DMS79 (cell line): ENCODE measurements around the gene CYB5B.

Source experiments
- DNase-seq: peaks from one replicate; lab custom pipeline; 2025; lab: John Stamatoyannopoulos, UW

Gene CYB5B

GRCh38 chr16:69486724-69487123 lies 62.3 kb downstream of the CYB5B start:
- no peak for DNase-seq

DNA sequence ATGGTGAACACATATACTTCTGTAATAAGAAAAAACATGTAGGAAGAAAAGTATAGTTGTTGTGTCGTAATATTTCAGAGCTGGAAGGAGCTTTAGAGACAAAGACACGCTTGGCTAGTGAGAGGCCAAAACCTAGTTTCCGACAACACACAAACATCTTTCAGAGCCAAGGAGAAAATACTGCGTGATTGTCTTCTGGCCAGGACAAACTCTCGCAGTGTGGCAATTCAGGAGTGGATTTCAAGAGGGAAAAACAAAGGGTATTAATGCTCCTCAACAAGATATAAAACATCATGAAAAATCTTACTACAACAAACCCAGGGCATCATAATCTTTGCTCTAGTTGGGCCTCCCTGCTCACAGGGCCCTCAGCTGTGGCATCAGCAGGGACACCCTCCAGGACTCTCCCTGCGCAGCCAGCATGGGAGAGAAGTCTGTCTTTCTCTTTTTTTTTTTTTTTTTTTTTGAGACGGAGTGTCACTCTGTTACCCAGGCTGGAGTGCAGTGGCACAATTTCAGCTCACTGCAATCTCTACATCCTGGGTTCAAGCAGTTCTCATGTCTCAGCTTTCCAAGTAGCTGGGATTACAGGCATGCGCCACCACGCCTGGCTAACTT lies 66.4 kb downstream of the CYB5B start:
- peak; percentile 8 for DNase-seq

- DNase-seq = no peak
Measured at GRCh38 chr16:69494991-69495392, 70.6 kb downstream of the CYB5B start.

DNA sequence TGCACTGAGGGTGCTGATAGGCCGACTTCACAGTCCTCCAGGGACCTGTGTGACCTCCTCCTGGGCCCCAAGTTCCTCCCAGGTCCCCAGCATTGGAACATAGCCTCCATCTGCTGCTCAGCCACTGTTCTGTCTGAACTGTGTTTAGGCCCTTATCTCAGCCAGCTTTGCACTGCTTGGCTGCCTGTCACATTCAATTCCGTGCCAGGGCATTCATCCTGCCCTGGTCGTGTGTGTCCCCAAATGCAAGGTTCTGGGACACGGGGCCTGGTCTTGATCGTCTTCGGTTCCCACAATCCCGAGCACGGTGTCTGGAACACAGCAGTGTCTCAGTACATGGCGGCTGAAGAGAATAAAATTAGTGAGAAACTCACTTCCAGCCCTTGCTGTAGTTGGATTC lies 71.4 kb downstream of the CYB5B start:
- no peak for DNase-seq

DNA sequence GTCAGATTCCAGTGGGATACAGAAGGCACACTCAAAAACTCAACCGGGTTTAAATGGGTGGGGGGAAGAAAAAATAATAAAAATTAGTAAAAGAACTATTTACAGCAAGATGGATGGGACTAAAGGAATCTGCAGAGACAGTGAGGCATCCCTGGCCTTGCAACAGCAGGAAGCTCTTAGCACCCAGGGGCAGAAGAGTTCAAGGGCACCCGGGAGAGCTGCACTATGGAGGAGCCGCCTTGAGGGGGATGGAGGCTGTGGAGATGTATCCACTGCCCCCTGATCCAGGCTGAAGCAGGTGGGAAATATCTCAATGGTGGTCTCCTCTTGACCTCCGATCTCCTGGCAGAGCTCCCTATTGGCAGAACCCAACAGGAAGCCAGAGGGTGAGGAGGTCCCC lies 72.0 kb downstream of the CYB5B start:
- no peak for DNase-seq

GRCh38 chr16:69496896-69497295 lies 72.5 kb downstream of the CYB5B start:
- DNase-seq = no peak

- no peak for DNase-seq
Measured at GRCh38 chr16:69497876-69498596, 73.6 kb downstream of the CYB5B start.

DNA sequence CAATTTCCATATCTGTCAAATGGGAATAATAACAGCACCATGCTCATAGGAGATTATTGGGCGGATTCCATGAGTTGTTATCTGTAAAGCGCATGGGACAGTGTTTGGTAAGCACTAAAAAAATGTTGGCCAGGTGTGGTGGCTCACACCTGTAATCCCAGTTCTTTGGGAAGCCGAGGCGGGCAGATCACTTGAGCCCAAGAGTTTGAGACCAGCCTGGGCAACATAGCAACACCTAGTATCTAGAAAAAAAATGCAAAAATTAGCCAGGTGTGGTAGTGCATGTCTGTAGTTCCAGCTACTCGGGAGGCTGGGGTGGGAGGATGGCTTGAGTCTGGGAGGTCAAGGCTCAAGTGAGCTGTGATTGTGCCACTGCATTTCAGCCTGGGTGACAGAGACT lies 74.5 kb downstream of the CYB5B start:
- DNase-seq = no peak

DNA sequence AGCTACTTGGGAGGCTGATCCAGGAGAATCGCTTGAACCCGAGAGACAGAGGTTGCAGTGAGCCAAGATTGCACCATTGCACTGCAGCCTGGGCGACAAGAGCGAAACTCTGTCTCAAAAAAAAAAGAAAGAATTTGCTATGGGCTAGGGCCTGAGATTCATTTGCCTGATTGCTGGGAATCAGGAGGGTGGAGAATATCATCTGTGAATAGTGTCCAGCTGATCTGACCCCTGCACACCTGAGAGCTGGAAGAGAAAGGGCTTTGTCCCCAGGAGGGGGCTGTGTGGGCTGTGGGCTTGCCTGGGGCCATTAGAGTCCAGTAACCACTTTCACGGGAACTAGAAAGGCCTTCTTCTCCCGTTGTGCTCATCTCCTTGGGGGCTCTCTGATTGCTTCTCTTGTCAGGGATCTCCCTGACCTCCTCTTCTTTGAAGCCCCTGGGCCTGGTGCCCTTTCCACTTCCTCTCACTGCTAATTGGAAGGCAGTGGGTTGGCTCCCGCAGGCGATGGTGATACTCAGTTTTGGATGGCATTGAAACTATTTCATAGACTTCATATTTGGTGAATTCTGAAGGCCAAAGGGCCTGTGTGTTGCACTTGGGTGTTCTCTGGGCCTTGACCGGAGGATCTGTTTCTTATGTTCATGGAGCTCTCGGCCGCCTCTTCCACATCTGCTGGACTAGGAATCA lies 75.3 kb downstream of the CYB5B start:
- DNase-seq = no peak

GRCh38 chr16:69500496-69500895 lies 76.1 kb downstream of the CYB5B start:
- no peak for DNase-seq

- no peak for DNase-seq
Measured at GRCh38 chr16:69501956-69502745, 77.7 kb downstream of the CYB5B start.

DNA sequence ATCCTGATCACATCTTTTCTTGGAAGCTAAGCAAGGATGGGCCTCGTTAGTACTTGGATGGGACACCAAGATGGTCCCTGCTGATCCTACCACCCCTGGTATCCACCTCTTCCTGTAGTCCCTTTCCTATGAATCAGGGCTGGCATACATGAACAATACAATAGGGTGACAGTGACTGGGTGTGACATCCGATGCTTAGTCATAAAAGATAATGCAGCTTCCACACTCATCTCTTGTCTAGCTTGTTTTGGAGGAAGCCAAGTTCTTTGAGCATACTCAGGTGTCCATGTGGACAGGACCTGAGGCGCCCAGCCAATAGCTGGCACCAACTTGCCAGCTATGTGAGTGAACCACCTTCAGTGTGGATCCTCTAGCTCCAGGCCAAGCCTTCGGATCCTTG lies 78.8 kb downstream of the CYB5B start:
- DNase-seq = no peak

GRCh38 chr16:69508033-69508755 lies 83.8 kb downstream of the CYB5B start:
- DNase-seq = no peak

- DNase-seq = no peak
Measured at GRCh38 chr16:69509125-69509524, 84.7 kb downstream of the CYB5B start.

DNA sequence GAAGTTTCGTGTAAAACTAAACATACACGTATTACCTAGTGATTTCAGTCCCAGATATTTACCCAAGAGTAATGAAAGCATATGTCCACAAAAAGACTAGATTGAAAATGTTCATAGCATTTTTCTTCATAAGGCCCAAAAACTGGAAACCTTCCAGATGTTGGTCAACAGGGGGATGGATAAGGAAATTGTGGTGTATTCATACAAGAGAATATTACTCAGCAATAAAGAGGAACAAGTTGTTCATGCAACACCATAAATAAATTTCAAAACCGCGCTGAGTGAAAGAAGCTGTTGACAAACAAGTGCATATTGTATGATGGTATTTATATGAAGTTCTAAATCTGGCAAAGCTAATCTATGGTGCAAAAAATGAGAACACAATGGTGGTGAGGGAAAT lies 87.2 kb downstream of the CYB5B start:
- DNase-seq = no peak

DNA sequence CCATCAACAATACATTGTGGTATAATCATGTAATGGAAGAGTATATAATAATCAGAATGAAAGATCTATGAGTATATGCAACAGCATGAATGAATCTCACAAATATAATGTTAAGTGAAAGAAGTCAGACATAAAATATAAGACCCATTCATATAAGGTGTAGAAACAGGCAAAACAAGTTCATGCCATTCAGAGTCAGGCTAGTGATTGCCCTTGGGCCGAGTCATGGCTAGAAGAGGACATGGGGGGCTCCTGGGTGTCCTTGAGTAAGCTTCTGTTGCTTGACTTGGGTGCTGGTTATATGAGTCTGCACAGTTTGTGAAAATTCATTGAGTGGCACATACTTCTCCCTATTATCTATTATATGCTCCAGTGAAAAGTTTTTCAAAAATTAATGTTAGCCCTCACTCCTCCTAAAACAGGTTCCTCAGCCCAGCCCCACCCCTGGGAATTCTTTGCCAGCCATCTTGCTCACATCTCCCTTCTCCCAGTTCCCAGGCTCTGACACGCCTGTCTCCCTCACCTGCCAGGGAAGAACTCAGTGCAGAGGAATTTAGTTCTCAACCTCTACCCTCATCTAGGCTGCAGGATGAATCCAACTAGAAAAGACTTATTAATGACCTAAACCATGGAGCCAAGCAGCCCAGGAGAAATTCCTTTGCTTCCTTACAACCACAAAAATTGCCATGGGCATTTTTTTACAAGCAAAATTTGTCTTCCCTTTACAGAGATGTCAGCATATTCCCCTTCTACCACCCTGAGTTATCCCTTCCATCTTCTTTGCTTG lies 89.0 kb downstream of the CYB5B start:
- no peak for DNase-seq

GRCh38 chr16:69514356-69514755 lies 89.9 kb downstream of the CYB5B start:
- no peak for DNase-seq
